ENCODE measurements around the gene DOCK3.

- no peak for TF ChIP-seq CTCF (conservative IDR thresholded peaks at IDR 0.05; ENCODE audit: low read depth, low read length)
- no peak for TF ChIP-seq RFX5 (IDR thresholded peaks at IDR 0.05; ENCODE audit: low read depth, low read length)
- TF ChIP-seq MXI1 (IDR thresholded peaks at IDR 0.05; ENCODE audit: borderline replicate concordance, low read depth, low read length), result no peak
- no peak for TF ChIP-seq POLR2A (IDR thresholded peaks at IDR 0.05; ENCODE audit: low read depth, low read length)
- no peak for TF ChIP-seq SMC3 (IDR thresholded peaks at IDR 0.05; ENCODE audit: low read depth, low read length)
- TF ChIP-seq CEBPB (IDR thresholded peaks at IDR 0.05; ENCODE audit: low read depth, low read length), result no peak
- no peak for TF ChIP-seq BHLHE40 (IDR thresholded peaks at IDR 0.05; ENCODE audit: low read depth, low read length)
- no peak for TF ChIP-seq USF2 (IDR thresholded peaks at IDR 0.05; ENCODE audit: low read depth, low read length)
- TF ChIP-seq FOS (IDR thresholded peaks at IDR 0.05; ENCODE audit: low read depth, low read length), result no peak
- TF ChIP-seq RCOR1 (IDR thresholded peaks at IDR 0.05; ENCODE audit: insufficient replicate concordance, low read length), result no peak
- no peak for TF ChIP-seq ELK1 (IDR thresholded peaks at IDR 0.05; ENCODE audit: borderline replicate concordance, low read depth, low read length)
- no peak for TF ChIP-seq RAD21 (IDR thresholded peaks at IDR 0.05; ENCODE audit: low read length)
- TF ChIP-seq MAZ (IDR thresholded peaks at IDR 0.05; ENCODE audit: borderline replicate concordance, low read depth, low read length), result no peak
- no peak for TF ChIP-seq NFE2L2 (IDR thresholded peaks at IDR 0.05; ENCODE audit: low read depth, low read length)
Measured at GRCh38 chr3:51224283-51224682, 549.6 kb downstream of the DOCK3 start.

Measured in IMR-90 (cell line).